SK-N-SH treated with all-trans-retinoic acid at 6 μM for 48 hours (cell line): ENCODE results near the gene TTYH3.

Source experiments
- CREB5 ChIP-seq: fragments of 250-450 bp; sonication (Bioruptor Pico); IDR thresholded peaks from 2 replicates; pipeline ENCODE4 v1.5.1; 2020; ENCODE audit warnings: low read depth, mild to moderate bottlenecking, moderate library complexity
- CSDC2 ChIP-seq: fragments of 250-450 bp; sonication (Bioruptor Pico); IDR thresholded peaks from 2 replicates; pipeline ENCODE4 v1.5.0; 2020; ENCODE audit warnings: mild to moderate bottlenecking, moderate library complexity
- ESRRG ChIP-seq: fragments of 250-450 bp; sonication (Bioruptor Pico); IDR thresholded peaks from 2 replicates; pipeline ENCODE4 v1.6.1; 2021; ENCODE audit warnings: mild to moderate bottlenecking
- ISL1 ChIP-seq: fragments of 250-450 bp; sonication (Bioruptor Pico); IDR thresholded peaks from 2 replicates; pipeline ENCODE4 v2.1.2; 2022; ENCODE audit warnings: mild to moderate bottlenecking, moderate library complexity
- PATZ1 ChIP-seq: fragments of 250-450 bp; sonication (Bioruptor Pico); IDR thresholded peaks from 2 replicates; pipeline ENCODE4 v1.8.0; 2020; ENCODE audit warnings: mild to moderate bottlenecking, moderate library complexity, borderline replicate concordance
- PPARA ChIP-seq: fragments of 250-450 bp; sonication (Bioruptor Pico); IDR thresholded peaks from 2 replicates; pipeline ENCODE4 v1.5.0; 2020; ENCODE audit warnings: mild to moderate bottlenecking, borderline replicate concordance
- RARB ChIP-seq: fragments of 250-450 bp; sonication (Bioruptor Pico); IDR thresholded peaks from 2 replicates; pipeline ENCODE4 v1.8.0; 2021; ENCODE audit warnings: mild to moderate bottlenecking, moderate library complexity
- SNAI2 ChIP-seq: fragments of 250-450 bp; sonication (Bioruptor Pico); IDR thresholded peaks from 2 replicates; pipeline ENCODE4 v1.5.0; 2020; ENCODE audit warnings: mild to moderate bottlenecking, moderate library complexity
- TCF4 ChIP-seq: fragments of 250-450 bp; sonication (Bioruptor Pico); IDR thresholded peaks from 2 replicates; pipeline ENCODE4 v1.8.0; 2021; ENCODE audit warnings: mild to moderate bottlenecking, moderate library complexity, borderline replicate concordance
- ZC3H10 ChIP-seq: fragments of 250-450 bp; sonication (Bioruptor Pico); IDR thresholded peaks from 2 replicates; pipeline ENCODE4 v1.5.1; 2021; ENCODE audit warnings: mild to moderate bottlenecking, moderate library complexity
- TF ChIP-seq, protein P1 (sequence below): fragments of 250-450 bp; sonication (Bioruptor Pico); IDR thresholded peaks from 2 replicates; pipeline ENCODE4 v1.5.0; 2020; ENCODE audit warnings: mild to moderate bottlenecking, moderate library complexity
- TF ChIP-seq, protein P2 (sequence below): fragments of 250-450 bp; sonication (Bioruptor Pico); IDR thresholded peaks from 2 replicates; pipeline ENCODE4 v1.8.0; 2021; ENCODE audit warnings: low read depth, mild to moderate bottlenecking, moderate library complexity, borderline replicate concordance

GRCh38 chr7:2687338-2687869 is 55.6 kb downstream of the TTYH3 start:
- TF ChIP-seq, protein P1, sequence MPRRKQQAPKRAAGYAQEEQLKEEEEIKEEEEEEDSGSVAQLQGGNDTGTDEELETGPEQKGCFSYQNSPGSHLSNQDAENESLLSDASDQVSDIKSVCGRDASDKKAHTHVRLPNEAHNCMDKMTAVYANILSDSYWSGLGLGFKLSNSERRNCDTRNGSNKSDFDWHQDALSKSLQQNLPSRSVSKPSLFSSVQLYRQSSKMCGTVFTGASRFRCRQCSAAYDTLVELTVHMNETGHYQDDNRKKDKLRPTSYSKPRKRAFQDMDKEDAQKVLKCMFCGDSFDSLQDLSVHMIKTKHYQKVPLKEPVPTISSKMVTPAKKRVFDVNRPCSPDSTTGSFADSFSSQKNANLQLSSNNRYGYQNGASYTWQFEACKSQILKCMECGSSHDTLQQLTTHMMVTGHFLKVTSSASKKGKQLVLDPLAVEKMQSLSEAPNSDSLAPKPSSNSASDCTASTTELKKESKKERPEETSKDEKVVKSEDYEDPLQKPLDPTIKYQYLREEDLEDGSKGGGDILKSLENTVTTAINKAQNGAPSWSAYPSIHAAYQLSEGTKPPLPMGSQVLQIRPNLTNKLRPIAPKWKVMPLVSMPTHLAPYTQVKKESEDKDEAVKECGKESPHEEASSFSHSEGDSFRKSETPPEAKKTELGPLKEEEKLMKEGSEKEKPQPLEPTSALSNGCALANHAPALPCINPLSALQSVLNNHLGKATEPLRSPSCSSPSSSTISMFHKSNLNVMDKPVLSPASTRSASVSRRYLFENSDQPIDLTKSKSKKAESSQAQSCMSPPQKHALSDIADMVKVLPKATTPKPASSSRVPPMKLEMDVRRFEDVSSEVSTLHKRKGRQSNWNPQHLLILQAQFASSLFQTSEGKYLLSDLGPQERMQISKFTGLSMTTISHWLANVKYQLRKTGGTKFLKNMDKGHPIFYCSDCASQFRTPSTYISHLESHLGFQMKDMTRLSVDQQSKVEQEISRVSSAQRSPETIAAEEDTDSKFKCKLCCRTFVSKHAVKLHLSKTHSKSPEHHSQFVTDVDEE (CRISPR knock-in tag), result no peak
- TF ChIP-seq PPARA (CRISPR knock-in tag) (no peak), RARB (CRISPR knock-in tag) (no peak), ZC3H10 (no peak), CREB5 (CRISPR knock-in tag) (no peak), CSDC2 (no peak), PATZ1 (no peak), ESRRG (CRISPR knock-in tag) (no peak), TCF4 (peak; percentile 37; the same call in 1 of the 2 replicates), SNAI2 (CRISPR knock-in tag) (no peak), ISL1 (CRISPR knock-in tag) (no peak)
- TF ChIP-seq, protein P2, sequence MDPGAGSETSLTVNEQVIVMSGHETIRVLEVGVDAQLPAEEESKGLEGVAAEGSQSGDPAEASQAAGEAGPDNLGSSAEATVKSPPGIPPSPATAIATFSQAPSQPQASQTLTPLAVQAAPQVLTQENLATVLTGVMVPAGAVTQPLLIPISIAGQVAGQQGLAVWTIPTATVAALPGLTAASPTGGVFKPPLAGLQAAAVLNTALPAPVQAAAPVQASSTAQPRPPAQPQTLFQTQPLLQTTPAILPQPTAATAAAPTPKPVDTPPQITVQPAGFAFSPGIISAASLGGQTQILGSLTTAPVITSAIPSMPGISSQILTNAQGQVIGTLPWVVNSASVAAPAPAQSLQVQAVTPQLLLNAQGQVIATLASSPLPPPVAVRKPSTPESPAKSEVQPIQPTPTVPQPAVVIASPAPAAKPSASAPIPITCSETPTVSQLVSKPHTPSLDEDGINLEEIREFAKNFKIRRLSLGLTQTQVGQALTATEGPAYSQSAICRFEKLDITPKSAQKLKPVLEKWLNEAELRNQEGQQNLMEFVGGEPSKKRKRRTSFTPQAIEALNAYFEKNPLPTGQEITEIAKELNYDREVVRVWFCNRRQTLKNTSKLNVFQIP (CRISPR knock-in tag), result no peak
